ENCODE measurements around the gene CMC1. TPM values are rescaled to one million over a fixed set of nuclear protein-coding genes. Genes with fewer than 3 reads are reported as not detected.

Gene CMC1
- total RNA-seq, 1 donor from 2014 or later, result 11.8 TPM

- no peak for TF ChIP-seq CTCF (IDR thresholded peaks at IDR 0.05)
- no peaks in the 10 kb centered on the region for H3K27me3 Mint-ChIP-seq (ENCODE audit: unreplicated experiment)
- no peak for DNase-seq (ENCODE audit: extremely low spot score, unreplicated experiment)
- H3K4me1 Mint-ChIP-seq (ENCODE audit: unreplicated experiment), result no peaks in the 10 kb centered on the region
- H3K4me3 Mint-ChIP-seq (ENCODE audit: unreplicated experiment), result no peak overlapping the region
- H3K27ac Mint-ChIP-seq (ENCODE audit: unreplicated experiment), result no peak overlapping the region
- peaks cover 29% of the 10 kb centered on the region for H3K36me3 Mint-ChIP-seq (ENCODE audit: unreplicated experiment)
- H3K9me3 Mint-ChIP-seq (ENCODE audit: unreplicated experiment), result no peaks in the 10 kb centered on the region
Observed at GRCh38 chr3:28326458-28326926, 85.1 kb downstream of the CMC1 start.

DNA sequence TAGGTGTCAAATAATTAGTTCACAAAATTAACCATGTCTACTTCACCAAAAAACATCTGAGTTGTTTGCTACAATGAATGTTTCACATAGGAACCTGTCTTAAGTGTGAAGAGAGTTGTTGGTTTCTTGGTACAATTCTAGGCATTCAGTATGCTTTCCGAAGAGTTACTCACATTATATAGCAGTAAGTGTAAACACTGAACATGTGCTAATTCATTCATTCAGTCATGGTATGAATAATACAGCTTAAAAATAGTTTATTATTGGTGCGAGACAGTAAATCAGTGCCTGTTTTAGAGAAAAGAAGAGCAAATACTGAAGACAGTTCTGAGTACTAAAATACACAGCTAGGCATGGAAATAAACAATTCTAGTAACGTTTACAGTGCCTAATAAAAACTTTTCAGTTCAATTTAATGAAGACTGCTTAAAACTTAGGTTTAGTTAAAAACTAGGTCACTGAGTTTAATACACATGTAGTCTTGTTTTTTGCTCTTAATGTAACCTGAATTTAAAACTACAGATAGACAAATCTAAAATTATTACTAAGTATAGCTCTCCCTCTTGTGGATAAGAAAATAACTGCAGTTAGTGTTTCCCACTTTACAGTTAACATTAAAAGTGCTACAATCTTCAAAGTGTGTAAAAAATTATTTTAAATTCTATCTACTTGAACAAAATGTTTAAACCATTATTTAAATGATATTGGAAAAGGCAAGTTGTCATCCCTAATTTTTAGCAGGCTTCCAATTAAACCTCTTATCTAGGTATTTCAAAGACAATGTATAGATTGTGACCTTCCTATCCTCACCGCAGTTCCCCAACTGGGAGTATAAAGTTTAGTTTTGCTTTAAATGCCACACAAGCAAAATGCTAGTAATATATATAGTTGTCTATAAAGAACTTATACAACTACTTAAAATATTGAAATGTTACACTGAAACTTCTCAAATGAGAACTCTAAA, 87.1 kb downstream of the CMC1 start:
- H3K4me3 Mint-ChIP-seq (ENCODE audit: unreplicated experiment), result no peak overlapping the region
- no peak overlapping the region for H3K27ac Mint-ChIP-seq (ENCODE audit: unreplicated experiment)
- peaks cover 26% of the 10 kb centered on the region for H3K36me3 Mint-ChIP-seq (ENCODE audit: unreplicated experiment)
- DNase-seq (ENCODE audit: extremely low spot score, unreplicated experiment), result no peak
- no peaks in the 10 kb centered on the region for H3K4me1 Mint-ChIP-seq (ENCODE audit: unreplicated experiment)
- no peaks in the 10 kb centered on the region for H3K27me3 Mint-ChIP-seq (ENCODE audit: unreplicated experiment)
- H3K9me3 Mint-ChIP-seq (ENCODE audit: unreplicated experiment), result no peaks in the 10 kb centered on the region
- TF ChIP-seq CTCF (IDR thresholded peaks at IDR 0.05), result peak; percentile 68

DNA sequence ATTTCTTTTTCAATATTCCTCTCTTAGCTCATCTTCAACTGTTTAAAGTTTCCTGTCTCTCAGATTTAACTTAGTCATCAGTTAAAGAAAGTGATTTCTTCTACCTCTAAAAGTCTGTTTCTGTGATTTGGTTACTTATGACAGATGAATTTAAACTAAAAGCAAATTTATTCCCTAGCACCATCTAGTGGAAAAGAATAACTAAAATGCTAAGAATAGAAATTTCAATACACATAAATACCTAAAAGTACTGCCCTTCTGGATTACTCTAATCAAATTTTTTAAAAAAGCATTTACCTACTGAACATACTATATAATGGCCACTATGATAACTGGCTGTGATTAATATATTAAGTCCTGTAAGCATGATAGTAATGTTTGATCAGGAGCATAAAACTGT, 93.1 kb downstream of the CMC1 start:
- no peaks in the 10 kb centered on the region for H3K4me1 Mint-ChIP-seq (ENCODE audit: unreplicated experiment)
- H3K9me3 Mint-ChIP-seq (ENCODE audit: unreplicated experiment), result no peaks in the 10 kb centered on the region
- H3K27ac Mint-ChIP-seq (ENCODE audit: unreplicated experiment), result no peak overlapping the region
- TF ChIP-seq CTCF (IDR thresholded peaks at IDR 0.05), result peak; percentile 48
- peaks cover 27% of the 10 kb centered on the region for H3K36me3 Mint-ChIP-seq (ENCODE audit: unreplicated experiment)
- H3K4me3 Mint-ChIP-seq (ENCODE audit: unreplicated experiment), result no peak overlapping the region
- DNase-seq (ENCODE audit: extremely low spot score, unreplicated experiment), result no peak
- no peaks in the 10 kb centered on the region for H3K27me3 Mint-ChIP-seq (ENCODE audit: unreplicated experiment)

DNA sequence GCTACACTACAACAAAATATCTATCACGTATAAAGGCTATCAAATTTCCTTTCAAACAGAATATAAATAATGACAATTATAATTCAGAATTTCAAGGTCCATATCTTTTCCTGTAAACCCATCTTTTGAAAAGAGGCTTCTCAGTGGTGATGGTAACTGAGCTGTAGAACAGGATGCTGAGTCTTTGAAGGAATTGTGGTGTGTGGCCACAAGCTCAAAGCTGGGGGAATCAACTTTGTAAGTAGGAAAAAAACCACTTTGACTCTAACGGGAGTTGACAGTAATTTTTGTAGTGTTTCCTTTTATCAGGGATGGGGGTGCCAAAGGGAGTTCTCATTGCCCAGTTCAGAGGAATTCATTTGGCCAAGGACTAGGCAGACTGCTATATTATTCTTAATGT, 93.8 kb downstream of the CMC1 start:
- Mint-ChIP-seq H3K27ac (ENCODE audit: unreplicated experiment) (no peak overlapping the region), H3K36me3 (ENCODE audit: unreplicated experiment) (peaks cover 32% of the 10 kb centered on the region), H3K27me3 (ENCODE audit: unreplicated experiment) (no peaks in the 10 kb centered on the region), H3K9me3 (ENCODE audit: unreplicated experiment) (no peaks in the 10 kb centered on the region), H3K4me1 (ENCODE audit: unreplicated experiment) (no peaks in the 10 kb centered on the region), H3K4me3 (ENCODE audit: unreplicated experiment) (no peak overlapping the region)
- no peak for TF ChIP-seq CTCF (IDR thresholded peaks at IDR 0.05)
- DNase-seq (ENCODE audit: extremely low spot score, unreplicated experiment), result no peak

DNA sequence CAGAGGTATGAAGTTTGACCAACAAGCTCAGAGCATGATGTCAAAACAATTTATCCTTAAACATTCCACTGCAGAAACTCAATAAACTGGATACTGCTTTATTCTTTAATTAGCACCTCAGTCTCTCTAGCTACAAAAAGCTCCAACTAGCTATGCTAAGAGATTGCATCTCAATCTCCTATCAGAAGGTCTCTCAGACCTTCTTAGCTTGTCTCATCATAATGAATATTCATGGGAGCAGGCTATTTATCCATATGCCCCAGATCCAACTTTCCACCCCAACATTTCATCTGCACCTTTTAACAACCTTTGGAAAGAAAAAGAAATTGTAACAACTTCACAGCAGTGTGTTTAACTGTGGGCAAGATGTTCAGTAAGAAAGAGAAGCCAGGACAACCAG, 95.8 kb downstream of the CMC1 start:
- H3K9me3 Mint-ChIP-seq (ENCODE audit: unreplicated experiment), result no peaks in the 10 kb centered on the region
- no peak for DNase-seq (ENCODE audit: extremely low spot score, unreplicated experiment)
- peaks cover 27% of the 10 kb centered on the region for H3K36me3 Mint-ChIP-seq (ENCODE audit: unreplicated experiment)
- H3K4me3 Mint-ChIP-seq (ENCODE audit: unreplicated experiment), result no peak overlapping the region
- no peak for TF ChIP-seq CTCF (IDR thresholded peaks at IDR 0.05)
- H3K27me3 Mint-ChIP-seq (ENCODE audit: unreplicated experiment), result no peaks in the 10 kb centered on the region
- peaks cover 6% of the 10 kb centered on the region for H3K4me1 Mint-ChIP-seq (ENCODE audit: unreplicated experiment)
- no peak overlapping the region for H3K27ac Mint-ChIP-seq (ENCODE audit: unreplicated experiment)
